ENCODE data around the gene PAPPA.

PAPPA gene

DNA sequence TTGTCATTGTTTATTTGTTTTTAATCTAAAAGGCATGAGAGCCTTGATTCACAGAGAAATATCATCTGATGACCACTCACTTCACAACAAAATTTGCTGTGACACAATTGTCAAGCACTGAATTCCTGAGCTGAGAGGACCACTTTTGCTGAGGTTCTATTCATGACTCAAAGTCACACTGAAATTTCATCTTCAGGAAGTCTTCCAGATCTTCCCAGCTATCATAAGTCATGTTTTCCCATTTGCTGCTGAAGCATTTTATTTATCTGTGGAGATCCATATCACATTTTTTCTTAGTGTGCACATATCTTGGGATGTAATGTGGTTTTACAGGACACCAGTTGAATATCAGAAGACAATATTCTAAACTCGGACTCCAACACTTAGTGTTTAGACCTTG, 278.5 kb downstream of the PAPPA start:
- DNase-seq = no peak

DNA sequence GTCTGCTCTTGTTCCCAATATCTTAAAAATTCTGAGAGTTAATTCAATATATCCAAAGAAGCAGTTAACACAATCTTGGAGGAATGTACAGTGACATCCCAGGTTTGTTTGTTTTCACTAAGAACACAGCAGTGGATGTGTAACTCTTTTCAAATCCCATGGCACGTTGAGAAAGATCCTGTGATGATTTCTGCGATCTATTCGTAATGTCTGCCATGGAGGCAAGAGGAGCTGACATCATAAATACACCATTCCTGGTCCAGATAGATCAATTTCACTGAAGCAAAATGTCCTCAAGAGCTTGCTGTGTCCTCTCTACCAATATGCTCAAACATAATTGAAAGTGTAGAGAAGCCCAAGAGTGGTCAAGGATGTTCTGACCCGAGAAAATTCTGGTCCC, 280.7 kb downstream of the PAPPA start:
- no peak for DNase-seq

DNA sequence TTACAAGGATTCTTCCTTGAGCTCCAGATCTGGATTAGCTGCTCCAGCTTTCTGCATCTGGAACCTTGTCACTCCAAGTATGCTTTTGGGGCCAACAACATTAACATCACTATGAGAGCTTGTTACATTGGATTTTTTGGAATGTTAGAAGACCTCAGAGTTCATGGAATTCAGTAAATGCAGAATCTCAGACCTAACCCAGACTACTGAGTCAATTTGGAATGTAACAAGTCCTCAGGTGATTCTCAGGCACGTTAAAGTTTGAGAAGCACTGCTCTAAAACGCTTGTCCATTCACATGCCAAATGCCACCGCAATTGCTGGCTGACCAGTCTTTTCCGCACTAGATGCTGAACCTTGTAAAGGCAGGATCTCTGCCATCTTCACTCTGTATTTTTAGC, 282.1 kb downstream of the PAPPA start:
- DNase-seq = no peak

DNA sequence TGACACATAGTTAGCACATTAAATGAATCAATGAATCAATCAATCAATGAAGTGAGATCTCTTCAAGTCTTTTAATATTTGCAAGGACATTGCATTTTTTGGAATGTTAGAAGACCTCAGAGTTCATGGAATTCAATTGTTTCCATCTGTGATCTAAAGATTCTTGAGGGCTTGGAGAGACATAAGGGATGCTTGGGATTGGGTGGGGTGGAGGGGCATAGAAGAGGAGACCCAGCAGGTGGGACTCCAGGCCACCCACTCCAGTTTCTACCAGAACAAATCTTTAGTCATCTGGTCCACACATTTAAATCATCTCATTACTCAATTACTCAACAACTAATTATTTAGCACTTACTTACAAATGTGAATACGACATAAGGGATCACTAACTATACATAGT, 282.5 kb downstream of the PAPPA start:
- DNase-seq = no peak

DNA sequence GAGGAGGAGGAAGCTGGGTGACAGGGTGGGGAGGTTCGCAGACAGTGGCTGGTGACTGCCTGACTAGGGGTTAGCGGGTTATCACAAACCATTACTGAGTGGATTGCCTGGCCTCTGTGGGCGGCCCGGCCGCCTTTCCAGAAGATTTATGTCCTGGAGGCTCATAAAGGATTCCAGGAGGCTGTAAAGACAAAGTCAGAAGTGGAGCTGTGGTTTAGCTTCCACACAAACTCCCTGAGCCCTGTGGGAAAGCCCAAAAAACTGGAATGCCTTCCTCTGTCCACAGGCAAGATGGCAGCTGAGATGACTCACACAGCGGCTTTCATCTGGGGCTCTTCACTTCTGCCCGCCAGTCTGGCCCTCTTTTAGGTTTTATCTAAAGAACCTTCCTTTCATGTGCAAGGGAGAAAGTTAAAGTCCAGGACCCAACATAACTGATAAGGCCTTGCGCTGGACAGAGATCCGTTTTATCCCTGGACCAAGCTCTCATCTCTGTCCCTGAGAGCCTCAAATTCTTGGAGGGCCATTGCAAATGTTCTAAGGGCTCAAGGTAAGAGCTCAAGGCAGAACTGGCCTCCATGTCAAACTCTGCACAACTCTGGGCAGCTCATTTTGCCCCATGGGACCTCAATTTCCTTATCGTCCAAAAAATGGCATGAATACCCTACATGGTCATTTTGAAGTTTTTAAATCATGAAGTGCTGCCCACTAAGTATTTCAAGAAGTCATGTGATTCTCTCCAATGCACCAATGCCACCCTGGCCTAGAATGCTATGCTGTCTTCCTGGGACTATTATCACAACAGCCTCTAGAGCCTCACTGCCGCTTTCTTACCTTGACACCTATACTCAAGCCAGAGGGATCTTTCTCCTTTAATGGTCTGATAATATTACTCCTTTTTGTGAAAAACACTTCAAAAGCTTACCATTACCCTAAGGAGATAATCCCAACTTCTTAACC, 284.1 kb downstream of the PAPPA start:
- DNase-seq = no peak

DNA sequence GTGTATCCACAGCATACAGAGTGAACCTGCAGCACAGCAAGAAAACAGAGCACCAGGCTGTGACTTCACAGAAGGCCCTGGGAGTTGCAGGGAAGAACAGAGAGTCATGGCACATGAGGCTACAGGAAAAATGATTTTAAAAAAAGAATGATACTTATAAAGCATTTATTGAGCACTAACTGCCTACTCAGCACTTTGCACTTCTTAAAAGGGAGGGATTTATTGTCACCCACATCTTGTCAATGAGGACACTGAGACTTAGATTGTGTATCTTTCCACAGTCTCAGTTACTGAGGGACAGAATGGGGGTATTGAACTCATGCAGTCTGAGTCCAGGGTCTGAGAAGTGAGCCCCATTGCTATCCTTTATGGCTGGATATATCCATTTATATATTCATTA, 288.9 kb downstream of the PAPPA start:
- DNase-seq = no peak

DNA sequence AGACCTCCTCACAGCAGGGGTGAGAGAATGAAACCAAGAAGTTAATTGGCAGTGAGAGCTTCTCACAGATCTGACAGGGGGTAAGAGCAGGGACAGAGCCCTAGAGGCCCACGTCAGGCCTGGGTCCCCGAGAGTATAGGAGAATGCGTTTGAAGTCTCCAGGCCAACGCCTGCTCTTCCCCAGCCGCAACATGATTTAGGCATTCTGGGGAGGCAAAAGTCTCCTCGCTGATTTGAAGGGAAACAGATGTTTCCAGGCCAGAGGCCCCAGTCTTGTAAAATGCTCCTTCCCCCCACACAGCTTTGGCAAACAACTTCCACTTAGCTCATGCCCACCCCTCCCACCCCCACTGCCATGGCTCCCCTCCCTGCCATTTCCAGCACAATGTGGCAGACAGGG, 294.3 kb downstream of the PAPPA start:
- DNase-seq = no peak

DNA sequence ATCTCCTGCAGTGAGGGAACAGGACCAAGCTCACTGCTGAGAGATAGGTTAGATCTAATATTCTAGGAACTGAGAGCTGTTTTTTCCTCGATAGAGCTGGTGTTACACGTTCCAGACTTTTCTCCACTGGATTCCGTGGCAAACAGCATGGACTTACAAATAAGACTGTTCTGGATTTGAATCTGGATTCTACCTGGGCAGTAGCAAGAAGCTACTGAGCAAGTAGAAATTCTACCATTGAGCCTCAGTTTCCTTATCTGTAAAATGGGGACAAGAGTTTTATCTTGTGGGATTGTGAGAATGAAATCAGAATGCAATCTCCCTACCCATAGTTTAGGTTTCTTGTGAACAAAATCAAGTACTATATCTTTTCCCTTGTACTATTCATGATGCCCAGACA, 294.8 kb downstream of the PAPPA start:
- no peak for DNase-seq

DNA sequence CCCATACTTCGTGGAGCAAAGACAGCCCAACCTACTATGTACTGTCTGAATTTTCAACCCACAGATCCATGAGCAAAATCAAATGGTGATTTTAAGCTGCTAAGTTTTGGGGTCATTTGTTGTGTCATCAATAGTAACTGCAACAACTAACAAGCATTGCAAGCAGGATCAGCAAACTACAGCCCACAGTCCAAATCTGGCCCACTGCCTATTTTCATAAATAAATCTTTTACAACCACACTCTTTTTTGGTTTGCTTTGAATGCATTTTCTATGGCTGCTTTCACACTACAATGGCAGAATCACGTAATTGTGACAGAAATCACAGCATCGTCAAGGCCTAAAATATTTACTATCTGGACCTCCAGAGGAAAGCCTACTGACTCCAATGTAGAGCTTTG, 296.4 kb downstream of the PAPPA start:
- no peak for DNase-seq

DNA sequence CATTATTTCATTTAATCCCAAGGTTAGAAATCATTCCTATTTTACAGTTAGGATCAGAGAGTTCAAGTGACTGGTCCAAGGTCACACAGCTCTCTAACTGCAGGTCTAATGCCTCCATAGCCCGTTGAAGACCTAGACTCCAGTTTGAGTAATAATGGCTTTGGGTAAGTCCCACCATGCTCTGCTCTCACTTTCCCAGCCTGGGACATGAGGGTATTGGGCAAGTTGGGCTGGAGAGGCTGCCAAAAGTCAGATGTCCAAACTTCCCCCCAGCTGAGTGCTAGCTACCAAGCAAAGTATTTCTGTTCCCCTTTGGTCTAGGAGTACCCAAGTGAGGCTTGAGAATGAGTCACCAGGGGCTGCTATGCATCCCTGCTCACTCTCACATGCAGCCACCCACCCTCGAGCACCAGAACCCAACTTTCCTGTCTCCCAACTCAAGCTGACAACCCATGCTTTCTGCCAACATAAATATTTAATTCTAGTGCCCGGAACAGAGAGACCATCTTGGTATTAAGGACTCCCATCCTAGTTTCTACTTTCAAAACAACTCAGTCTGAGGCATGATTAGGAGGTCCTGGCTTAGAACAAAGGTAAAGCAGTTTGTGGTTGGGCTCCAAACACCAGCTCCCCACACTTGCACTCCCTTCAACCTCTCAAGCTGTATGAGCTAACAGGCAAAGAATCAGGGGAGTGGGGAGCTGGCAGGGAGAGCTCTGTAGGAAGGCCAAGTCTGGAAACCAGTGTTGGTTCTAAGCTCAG, 297.0 kb downstream of the PAPPA start:
- DNase-seq = no peak

DNA sequence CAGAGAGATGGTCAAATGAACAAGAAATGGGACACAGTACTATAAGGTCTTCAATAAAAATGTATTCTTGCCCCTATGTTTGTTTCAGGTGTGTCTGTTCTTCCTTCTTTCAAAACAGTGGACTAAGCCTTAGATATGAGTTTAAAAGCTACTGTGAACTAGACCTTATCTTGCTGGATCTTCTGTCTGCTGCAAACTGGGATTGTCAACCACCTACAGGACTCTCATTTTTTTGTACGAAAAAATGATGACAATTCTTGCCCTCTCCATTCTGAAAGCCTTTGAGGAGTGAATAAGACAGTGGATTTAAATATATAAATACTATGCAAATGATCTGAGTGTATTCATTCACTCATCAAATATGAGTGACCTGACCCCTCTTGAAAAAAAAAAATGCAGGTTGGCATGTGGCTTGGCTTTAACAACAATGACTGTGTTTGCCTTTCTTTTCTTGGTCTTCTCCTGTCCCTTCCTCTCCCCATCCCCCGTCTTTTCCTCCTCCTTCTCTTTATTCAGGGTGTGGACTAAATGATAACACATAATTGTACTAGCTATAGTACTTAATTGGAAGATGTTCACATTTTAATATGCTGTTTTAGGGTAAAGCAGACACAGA, 298.0 kb downstream of the PAPPA start:
- no peak for DNase-seq
